ENCODE measurements around the gene SORCS3. TPM values are rescaled to one million over a fixed set of nuclear protein-coding genes. Genes with fewer than 3 reads are reported as not detected.

SORCS3 gene
- total RNA-seq, 2 donors from 2014 or later = not detected

DNA sequence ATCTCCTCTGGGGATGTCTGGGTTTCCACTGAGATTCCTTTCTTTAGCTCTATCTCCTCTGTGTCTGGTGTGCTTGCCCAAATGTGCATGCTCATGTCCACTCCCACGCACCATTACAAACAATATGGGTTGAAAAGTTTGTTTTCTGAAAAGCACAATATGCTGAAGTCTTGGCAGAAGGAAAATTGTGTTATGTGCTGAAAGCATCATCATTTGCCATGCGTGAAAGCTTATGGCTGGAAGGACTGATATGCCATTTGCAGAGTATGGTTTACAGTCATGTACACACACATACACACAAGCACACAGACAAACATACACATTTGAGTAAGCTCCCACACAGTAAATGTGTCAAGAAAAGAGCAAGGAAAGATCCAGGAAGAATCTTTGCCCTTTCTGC lies 231.6 kb downstream of the SORCS3 start:
- no peaks in the 10 kb centered on the region for H3K27me3 ChIP-seq
- WGBS, 2 donors = 68 to 73% methylated on average over 2 of the region's 2 CpGs
- DNase-seq (no peak), ATAC-seq (no peak)
- no peak overlapping the region for H3K4me3 ChIP-seq
- no peak overlapping the region for H3K27ac ChIP-seq
- no peaks in the 10 kb centered on the region for H3K9me3 ChIP-seq
- intact Hi-C loops (cut with DNase I) = no loop called here
- H3K36me3 ChIP-seq (replicated peaks in 1 of 2; ENCODE audit: insufficient read depth in 1 of 2, low read depth in 2 of 2) = no peaks in the 10 kb centered on the region
- H3K4me1 ChIP-seq = no peaks in the 10 kb centered on the region
- no peak for TF ChIP-seq POLR2A (IDR thresholded peaks at IDR 0.05)
- no peak for TF ChIP-seq CTCF (IDR thresholded peaks at IDR 0.05)

GRCh38 chr10:104873161-104873560 lies 232.1 kb downstream of the SORCS3 start:
- H3K4me3 ChIP-seq = no peak overlapping the region
- no peaks in the 10 kb centered on the region for H3K36me3 ChIP-seq (replicated peaks in 1 of 2; ENCODE audit: insufficient read depth in 1 of 2, low read depth in 2 of 2)
- intact Hi-C loops (cut with DNase I) = no loop called here
- no peak overlapping the region for H3K27ac ChIP-seq
- DNase-seq = no peak
- TF ChIP-seq CTCF (IDR thresholded peaks at IDR 0.05) (no peak), POLR2A (IDR thresholded peaks at IDR 0.05) (no peak)
- no peak for ATAC-seq
- H3K9me3 ChIP-seq = no peaks in the 10 kb centered on the region
- H3K4me1 ChIP-seq = no peaks in the 10 kb centered on the region
- H3K27me3 ChIP-seq = no peaks in the 10 kb centered on the region

DNA sequence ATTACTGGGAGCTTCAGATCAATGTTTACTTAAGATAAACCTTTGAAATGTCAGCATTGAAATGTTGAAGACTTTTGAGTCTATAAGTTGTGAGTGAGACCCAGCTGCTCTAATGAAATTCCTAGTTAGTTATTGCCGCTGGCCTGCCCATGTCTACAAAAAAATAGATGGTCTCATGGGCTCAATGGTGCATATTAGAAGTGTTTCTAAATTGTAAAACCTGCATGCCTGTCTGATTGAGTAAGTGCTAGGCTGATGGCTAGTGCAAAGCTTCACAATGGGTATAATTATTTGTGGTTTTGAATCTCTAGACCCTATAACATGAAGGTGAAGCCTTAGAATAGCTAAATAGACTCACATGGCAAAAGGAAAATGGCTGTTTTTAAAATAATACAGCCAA lies 234.5 kb downstream of the SORCS3 start:
- TF ChIP-seq POLR2A (IDR thresholded peaks at IDR 0.05) (no peak), CTCF (IDR thresholded peaks at IDR 0.05) (no peak)
- WGBS, 2 donors = 46 to 59% methylated on average over 1 of the region's 1 CpG
- ATAC-seq = no peak

GRCh38 chr10:104880624-104881398 lies 239.7 kb downstream of the SORCS3 start:
- DNase-seq (no peak), ATAC-seq (no peak)
- no peak overlapping the region for H3K4me3 ChIP-seq
- H3K4me1 ChIP-seq = no peaks in the 10 kb centered on the region
- H3K9me3 ChIP-seq = no peaks in the 10 kb centered on the region
- WGBS, 2 donors = 48 to 49% methylated on average over 5 of the region's 5 CpGs
- no peaks in the 10 kb centered on the region for H3K27me3 ChIP-seq
- H3K36me3 ChIP-seq (replicated peaks in 1 of 2; ENCODE audit: insufficient read depth in 1 of 2, low read depth in 2 of 2) = no peaks in the 10 kb centered on the region
- no peak overlapping the region for H3K27ac ChIP-seq
- intact Hi-C loops (cut with DNase I) = no loop called here
- TF ChIP-seq CTCF (IDR thresholded peaks at IDR 0.05) (no peak), POLR2A (IDR thresholded peaks at IDR 0.05) (no peak)

More for the DNA sequence above, 234.5 kb downstream of the SORCS3 start:
- Histone ChIP-seq H3K27ac (no peak overlapping the region), H3K27me3 (no peaks in the 10 kb centered on the region), H3K9me3 (no peaks in the 10 kb centered on the region), H3K4me3 (no peak overlapping the region), H3K4me1 (no peaks in the 10 kb centered on the region), H3K36me3 (replicated peaks in 1 of 2; ENCODE audit: insufficient read depth in 1 of 2, low read depth in 2 of 2) (no peaks in the 10 kb centered on the region)
- intact Hi-C loops (cut with DNase I) = no loop called here
- DNase-seq = no peak

DNA sequence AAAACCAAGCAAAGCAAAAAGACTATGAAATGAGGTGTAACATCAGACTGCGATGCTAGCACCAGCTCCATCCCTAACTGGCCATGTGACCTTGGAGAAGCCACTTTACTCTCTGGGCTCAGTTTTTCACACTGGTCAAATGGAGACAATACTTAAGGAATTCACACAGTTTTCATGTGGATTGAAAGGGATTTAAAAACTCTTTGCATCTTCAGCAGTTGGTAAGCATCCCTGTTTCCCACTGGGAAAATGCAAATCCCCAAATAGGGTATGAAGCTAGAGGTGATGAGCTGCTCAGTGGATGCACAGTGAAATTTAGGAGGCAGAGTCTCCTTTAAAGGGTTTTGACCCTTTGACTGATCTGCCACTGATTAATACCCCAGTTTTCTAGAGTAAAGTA lies 240.7 kb downstream of the SORCS3 start:
- TF ChIP-seq CTCF (IDR thresholded peaks at IDR 0.05) (no peak), POLR2A (IDR thresholded peaks at IDR 0.05) (no peak)
- no peaks in the 10 kb centered on the region for H3K9me3 ChIP-seq
- no peak overlapping the region for H3K27ac ChIP-seq
- no peaks in the 10 kb centered on the region for H3K27me3 ChIP-seq
- no peak overlapping the region for H3K4me3 ChIP-seq
- H3K36me3 ChIP-seq (replicated peaks in 1 of 2; ENCODE audit: insufficient read depth in 1 of 2, low read depth in 2 of 2) = no peaks in the 10 kb centered on the region
- no peak for DNase-seq
- ATAC-seq = no peak
- intact Hi-C loops (cut with DNase I) = no loop called here
- H3K4me1 ChIP-seq = no peaks in the 10 kb centered on the region
- 55 to 58% methylated on average over 1 of the region's 1 CpG for WGBS, 2 donors

Data from body of pancreas (tissue), 4 donors.